ENCODE data around the gene MTERF4. TPM values are rescaled to one million over a fixed set of nuclear protein-coding genes. Genes with fewer than 3 reads are reported as not detected.

Gene MTERF4, protein sequence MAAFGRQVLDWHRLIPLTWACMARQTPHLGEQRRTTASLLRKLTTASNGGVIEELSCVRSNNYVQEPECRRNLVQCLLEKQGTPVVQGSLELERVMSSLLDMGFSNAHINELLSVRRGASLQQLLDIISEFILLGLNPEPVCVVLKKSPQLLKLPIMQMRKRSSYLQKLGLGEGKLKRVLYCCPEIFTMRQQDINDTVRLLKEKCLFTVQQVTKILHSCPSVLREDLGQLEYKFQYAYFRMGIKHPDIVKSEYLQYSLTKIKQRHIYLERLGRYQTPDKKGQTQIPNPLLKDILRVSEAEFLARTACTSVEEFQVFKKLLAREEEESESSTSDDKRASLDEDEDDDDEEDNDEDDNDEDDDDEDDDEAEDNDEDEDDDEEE
- 59.8 and 61.5 TPM in 2 replicates for total RNA-seq (2016; rRNA removed; fragmentation: Illumina TruSeq; extraction: Trizol)
- total RNA-seq (2016; cell fraction: cytosol; rRNA removed; fragmentation: Illumina TruSeq; extraction: Trizol; ENCODE audit: low read depth) = 20.2 and 20.4 TPM in 2 replicates
- 57.2 and 63.4 TPM in 2 replicates for total RNA-seq (2016; cell fraction: insoluble cytoplasmic fraction; rRNA removed; fragmentation: Illumina TruSeq; extraction: Trizol)
- 27.2 and 28.3 TPM in 2 replicates for total RNA-seq (2016; cell fraction: membrane; rRNA removed; fragmentation: Illumina TruSeq; extraction: Trizol)
- total RNA-seq (2016; cell fraction: nucleus; rRNA removed; fragmentation: Illumina TruSeq; extraction: Trizol) = 47.3 and 61.7 TPM in 2 replicates
- polyA plus RNA-seq (2011; rRNA removed) = 37.1 and 50.5 TPM in 2 replicates
- polyA plus RNA-seq (2011; cell fraction: cytosol; rRNA removed) = 29.8 and 33.1 TPM in 2 replicates
- 71.5 and 77.4 TPM in 2 replicates for polyA plus RNA-seq (2011; cell fraction: nucleus; rRNA removed)
- polyA plus RNA-seq (2012) = 27.8 and 38.2 TPM in 2 replicates
- polyA plus RNA-seq (2016; cell fraction: cytosol; fragmentation: Illumina TruSeq; extraction: Trizol; ENCODE audit: low read depth) = 18.2 and 22.9 TPM in 2 replicates
- 67.1 and 69.1 TPM in 2 replicates for polyA plus RNA-seq (2016; cell fraction: insoluble cytoplasmic fraction; fragmentation: Illumina TruSeq; extraction: Trizol; ENCODE audit: low read depth)
- 20.0 and 22.3 TPM in 2 replicates for polyA plus RNA-seq (2016; cell fraction: membrane; fragmentation: Illumina TruSeq; extraction: Trizol; ENCODE audit: low read depth)
- polyA plus RNA-seq (2016; cell fraction: nucleus; fragmentation: Illumina TruSeq; extraction: Trizol; ENCODE audit: insufficient read depth, low read depth) = 82.3 and 82.6 TPM in 2 replicates
- polyA minus RNA-seq (2011; rRNA and poly(A)+ RNA removed; ENCODE audit: low replicate concordance) = 31.6 and 46.9 TPM in 2 replicates
- polyA minus RNA-seq (2011; cell fraction: cytosol; rRNA and poly(A)+ RNA removed) = 15.7 and 20.7 TPM in 2 replicates
- 76.1 and 79.6 TPM in 2 replicates for polyA minus RNA-seq (2011; cell fraction: nucleus; rRNA and poly(A)+ RNA removed)
- percentile 87 among the genes with signal in this experiment for Bru-seq, nascent RNA
- percentile 78 among the genes with signal in this experiment for BruChase-seq, experiment 1, labeled RNA remaining after a 6-hour chase
- BruChase-seq, experiment 2, labeled RNA remaining after a 2-hour chase = percentile 88 among the genes with signal in this experiment
- long read RNA-seq, experiment 1, transcript MTERF4-202 (4 exons, 1,637 nt) = major isoform, 31 of 54 reads
- long read RNA-seq, experiment 1, transcript MTERF4-204 (3 exons, 802 nt) = minor isoform, 5 of 54 reads
- long read RNA-seq, experiment 1, partial matches to known transcripts = 2 of 54 reads
- long read RNA-seq, experiment 1, other reads (novel, unspliced or antisense) = 11 of 54 reads
- long read RNA-seq, experiment 2, transcript MTERF4-202 (4 exons, 1,637 nt) = major isoform, 6 of 50 reads
- long read RNA-seq, experiment 2, partial matches to known transcripts = 6 of 50 reads
- long read RNA-seq, experiment 2, other reads (novel, unspliced or antisense) = 35 of 50 reads

DNA sequence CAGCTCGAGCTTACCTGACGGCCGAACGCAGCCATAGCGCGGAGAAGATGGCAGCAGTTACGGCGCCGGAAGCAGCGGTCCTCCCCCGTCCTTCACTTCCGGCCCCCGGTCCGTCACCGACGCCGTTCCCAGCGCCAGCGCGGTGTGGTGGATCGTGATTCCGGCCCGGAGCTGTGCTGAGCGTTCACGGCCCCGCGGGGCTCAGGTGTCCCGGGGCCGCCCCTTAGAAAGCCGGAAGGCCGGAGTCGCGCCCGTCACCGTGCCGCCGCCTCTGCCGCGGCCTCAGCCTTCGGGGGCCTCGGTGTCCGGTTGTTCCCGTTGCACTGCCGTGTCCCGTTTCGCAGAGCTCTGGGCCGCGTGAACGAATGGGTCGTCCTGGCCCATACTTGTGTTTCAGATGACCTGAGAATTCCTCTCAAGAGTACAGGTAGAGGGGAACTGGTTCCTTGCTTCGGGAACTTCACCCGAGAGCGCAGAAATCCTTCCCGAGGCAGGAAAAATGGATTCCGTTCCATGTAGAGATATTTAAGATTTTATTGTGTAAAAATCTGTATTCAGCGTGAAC lies at the start of gene MTERF4:
Gene MTERF4 (minus strand): TSS at position 49 of the 565 bp plus-strand sequence. CDS start 14 bp downstream, at position 35.
- ChIA-PET POLR2A (interaction anchor here (1.0 to 4.5 kb wide), 10 partner anchors 9 to 245 kb away, joined by 3 to 37 read pairs (median 5); partner anchors contain the start of genes PASK and PPP1R7), CTCF (ENCODE audit: low intra/inter-chr PET ratio, low total read pairs) (no interaction called here)
- H3K9me3 ChIP-seq (ENCODE audit: low read length) = no peaks in the 10 kb centered on the region
- H4K20me1 ChIP-seq (ENCODE audit: insufficient read depth, low read length) = no peaks in the 10 kb centered on the region
- in situ Hi-C loops (cut with HindIII; ENCODE audit: extremely low pct_ligation_motif_present, low pct_unique_long_range_greater_than_20kb) (no loop called here), intact Hi-C loops (cut with micrococcal nuclease; ENCODE audit: unreplicated experiment) (loop anchor here (2.0 kb wide), 1 partner anchor 46 kb away; the partner anchor contains the start of gene PASK)
- 2% methylated on average over 35 of the region's 56 CpGs for WGBS (ENCODE audit: low lambda C conversion rate)
- TSS peak; percentile 96 for BruUV-seq (replicated peaks)
- peak within 1 kb of the TSS; percentile 90 for H3K27ac ChIP-seq (ENCODE audit: extremely low read length, insufficient read depth, low read length)
- H3K27me3 ChIP-seq (ENCODE audit: control insufficient read depth in 1 of 2, insufficient read depth in 2 of 2, low read length in 2 of 2) = no peaks in the 10 kb centered on the region; a peak in 1 of 5 replicates
- DNase-seq (ENCODE audit: low spot score) (peak; percentile 86), FAIRE-seq (peak; percentile 63), ATAC-seq (peak; percentile 99)
- peaks cover 48% of the 10 kb centered on the region for H3K79me2 ChIP-seq (ENCODE audit: insufficient read depth, low read length)
- H3K9ac ChIP-seq (ENCODE audit: insufficient read depth, low read depth, low read length) = peak within 1 kb of the TSS; percentile 96
- peak within 1 kb of the TSS; percentile 75 to 96 (median 96) for H3K4me3 ChIP-seq (replicated peaks in 1 of 3; ENCODE audit: insufficient read depth in 1 of 3, low read depth in 2 of 3, low read length in 3 of 3)
- peaks cover 35% of the 10 kb centered on the region for H3K4me1 ChIP-seq (ENCODE audit: insufficient read depth, low read length)
- peak within 1 kb of the TSS; percentile 83 for H2AFZ ChIP-seq (ENCODE audit: low read length)
- H3K36me3 ChIP-seq (replicated peaks in 1 of 2; ENCODE audit: control insufficient read depth in 1 of 2, insufficient read depth in 2 of 2, low read length in 2 of 2) = peaks cover 8 to 23% of the 10 kb centered on the region in 2 experiments
- peak within 1 kb of the TSS; percentile 90 for H3K4me2 ChIP-seq (ENCODE audit: low read depth, low read length)
- TF ChIP-seq ZNF343 (CRISPR knock-in tag; IDR thresholded peaks at IDR 0.05) (peak; percentile 97), TSC22D2 (CRISPR knock-in tag; IDR thresholded peaks at IDR 0.05; ENCODE audit: borderline replicate concordance) (peak; percentile 98), ZNF619 (CRISPR knock-in tag; IDR thresholded peaks at IDR 0.05) (peak; percentile 99), NFKB2 (CRISPR knock-in tag; IDR thresholded peaks at IDR 0.05; ENCODE audit: borderline replicate concordance) (peak; percentile 98), KDM2A (CRISPR knock-in tag; IDR thresholded peaks at IDR 0.05; ENCODE audit: borderline replicate concordance, low read depth) (peak; percentile 100), HHEX (CRISPR knock-in tag; IDR thresholded peaks at IDR 0.05) (peak; percentile 78), KAT8 (CRISPR knock-in tag; IDR thresholded peaks at IDR 0.05) (peak; percentile 100), NR2F6 (IDR thresholded peaks at IDR 0.05) (no peak), NR2F6 (CRISPR knock-in tag; IDR thresholded peaks at IDR 0.05) (peak; percentile 90)
- TF ChIP-seq, protein P1, sequence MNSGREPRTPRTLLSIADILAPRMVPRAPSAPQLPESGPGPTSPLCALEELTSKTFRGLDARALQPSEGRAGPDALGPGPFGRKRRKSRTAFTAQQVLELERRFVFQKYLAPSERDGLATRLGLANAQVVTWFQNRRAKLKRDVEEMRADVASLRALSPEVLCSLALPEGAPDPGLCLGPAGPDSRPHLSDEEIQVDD (CRISPR knock-in tag; IDR thresholded peaks at IDR 0.05; ENCODE audit: borderline replicate concordance) = peak; percentile 98
- TF ChIP-seq, protein P2, sequence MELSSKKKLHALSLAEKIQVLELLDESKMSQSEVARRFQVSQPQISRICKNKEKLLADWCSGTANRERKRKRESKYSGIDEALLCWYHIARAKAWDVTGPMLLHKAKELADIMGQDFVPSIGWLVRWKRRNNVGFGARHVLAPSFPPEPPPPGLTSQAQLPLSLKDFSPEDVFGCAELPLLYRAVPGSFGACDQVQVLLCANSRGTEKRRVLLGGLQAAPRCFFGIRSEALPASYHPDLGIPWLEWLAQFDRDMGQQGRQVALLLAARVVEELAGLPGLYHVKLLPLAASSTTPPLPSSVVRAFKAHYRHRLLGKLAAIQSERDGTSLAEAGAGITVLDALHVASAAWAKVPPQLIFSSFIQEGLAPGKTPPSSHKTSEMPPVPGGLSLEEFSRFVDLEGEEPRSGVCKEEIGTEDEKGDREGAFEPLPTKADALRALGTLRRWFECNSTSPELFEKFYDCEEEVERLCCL (CRISPR knock-in tag; IDR thresholded peaks at IDR 0.05; ENCODE audit: borderline replicate concordance) = peak; percentile 98
- TF ChIP-seq, protein P3, sequence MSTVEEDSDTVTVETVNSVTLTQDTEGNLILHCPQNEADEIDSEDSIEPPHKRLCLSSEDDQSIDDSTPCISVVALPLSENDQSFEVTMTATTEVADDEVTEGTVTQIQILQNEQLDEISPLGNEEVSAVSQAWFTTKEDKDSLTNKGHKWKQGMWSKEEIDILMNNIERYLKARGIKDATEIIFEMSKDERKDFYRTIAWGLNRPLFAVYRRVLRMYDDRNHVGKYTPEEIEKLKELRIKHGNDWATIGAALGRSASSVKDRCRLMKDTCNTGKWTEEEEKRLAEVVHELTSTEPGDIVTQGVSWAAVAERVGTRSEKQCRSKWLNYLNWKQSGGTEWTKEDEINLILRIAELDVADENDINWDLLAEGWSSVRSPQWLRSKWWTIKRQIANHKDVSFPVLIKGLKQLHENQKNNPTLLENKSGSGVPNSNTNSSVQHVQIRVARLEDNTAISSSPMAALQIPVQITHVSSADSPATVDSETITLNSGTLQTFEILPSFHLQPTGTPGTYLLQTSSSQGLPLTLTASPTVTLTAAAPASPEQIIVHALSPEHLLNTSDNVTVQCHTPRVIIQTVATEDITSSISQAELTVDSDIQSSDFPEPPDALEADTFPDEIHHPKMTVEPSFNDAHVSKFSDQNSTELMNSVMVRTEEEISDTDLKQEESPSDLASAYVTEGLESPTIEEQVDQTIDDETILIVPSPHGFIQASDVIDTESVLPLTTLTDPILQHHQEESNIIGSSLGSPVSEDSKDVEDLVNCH (CRISPR knock-in tag; IDR thresholded peaks at IDR 0.05) = no peak
